Lower leg skin (tissue), 4 donors: ENCODE results near the gene KIF1A. TPM values are rescaled to one million over a fixed set of nuclear protein-coding genes. Genes with fewer than 3 reads are reported as not detected.
A peak's percentile ranks its signal among the peaks of the same experiment; 100 is the strongest.

Experiments
- DNase-seq, 2 donors: peaks; one replicate each; pipeline ENCODE4 v3.0.0-alpha.2; 2019; ENCODE audit warnings: low spot score in 2 of 2
- H3K4me3 ChIP-seq: fragments of 200-600 bp; sonication (generic); 2 replicates; pipeline ENCODE4 v1.5.1; 2017; ENCODE audit warnings: mild to moderate bottlenecking, low read depth; ENCODE audit not compliant: poor library complexity, severe bottlenecking
- CTCF ChIP-seq, 3 donors: fragments of 450-650 bp; IDR thresholded peaks; one replicate each; pipeline ENCODE4 v1.5.1; 2016; ENCODE audit warnings: antibody characterized with exemption in 3 of 3, mild to moderate bottlenecking in 3 of 3, moderate library complexity in 2 of 3
- POLR2A ChIP-seq, 2 donors: fragments of 450-650 bp; IDR thresholded peaks; one replicate each; pipeline ENCODE4 v1.6.1; 2016 to 2017; ENCODE audit warnings: antibody characterized with exemption in 2 of 2, mild to moderate bottlenecking in 1 of 2, moderate library complexity in 1 of 2
- WGBS, 2 donors: methylation state at CpG; one replicate each; pipeline ENCODE4 v1.1.5; 2018; 5-methylcytosine and 5-hydroxymethylcytosine counted together
- intact Hi-C: fragments of 100-400 bp; cut with DNase I; formaldehyde crosslinking; loops from one replicate; pipeline ENCODE4 v1.15.0; 2023; ENCODE audit warnings: low total_unique reads
- total RNA-seq, 4 donors: library from RNA; depleted of rRNA; stranded (reverse); fragments of >200 nt; gene quantifications; one replicate each; pipeline ENCODE4 v1.1.0, GENCODE V29; 2016

Gene KIF1A
- total RNA-seq, 4 donors from 2014 or later: 0.76 to 4.3 (median 3.0) TPM

DNA sequence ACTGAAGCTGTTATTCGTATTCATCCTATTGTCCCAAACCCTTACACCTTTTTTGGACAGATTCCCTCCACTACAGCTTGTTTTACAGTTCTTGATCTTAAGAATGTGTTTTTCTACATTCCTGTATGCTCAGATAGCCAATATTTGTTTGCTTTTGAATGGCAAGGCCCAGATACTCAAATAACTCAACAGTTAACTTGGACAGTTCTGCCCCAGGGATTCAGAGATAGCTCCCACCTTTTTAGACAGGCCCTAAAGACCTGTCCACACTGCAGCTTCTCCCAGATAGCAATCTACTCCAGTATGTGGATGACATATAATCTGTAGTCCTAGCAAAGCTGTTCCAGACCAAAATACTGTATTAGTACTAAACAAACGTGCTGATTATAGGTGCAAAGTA, 41.5 kb upstream of the KIF1A start:
- WGBS, 2 donors: 94 to 95% methylated on average over 2 of the region's 2 CpGs
- no peak overlapping the region for H3K4me3 ChIP-seq
- no peak for DNase-seq
- intact Hi-C loops: no loop called here
- no peak for TF ChIP-seq CTCF (IDR thresholded peaks at IDR 0.05)

- intact Hi-C loops: no loop called here
- 93 to 95% methylated on average over 10 of the region's 10 CpGs for WGBS, 2 donors
- no peak overlapping the region for H3K4me3 ChIP-seq
- DNase-seq: peak in 1 of 2 donors; percentile 59
- no peak for TF ChIP-seq POLR2A (IDR thresholded peaks at IDR 0.05)
- no peak for TF ChIP-seq CTCF (IDR thresholded peaks at IDR 0.05)
Measured at GRCh38 chr2:240858871-240859270, 38.9 kb upstream of the KIF1A start.

- peak in 1 of 2 donors; percentile 64 for DNase-seq
- 89 to 94% methylated on average over 13 of the region's 13 CpGs for WGBS, 2 donors
- no peak overlapping the region for H3K4me3 ChIP-seq
- intact Hi-C loops: no loop called here
- no peak for TF ChIP-seq CTCF (IDR thresholded peaks at IDR 0.05)
- no peak for TF ChIP-seq POLR2A (IDR thresholded peaks at IDR 0.05)
Measured at GRCh38 chr2:240858321-240858720, 38.3 kb upstream of the KIF1A start.

DNA sequence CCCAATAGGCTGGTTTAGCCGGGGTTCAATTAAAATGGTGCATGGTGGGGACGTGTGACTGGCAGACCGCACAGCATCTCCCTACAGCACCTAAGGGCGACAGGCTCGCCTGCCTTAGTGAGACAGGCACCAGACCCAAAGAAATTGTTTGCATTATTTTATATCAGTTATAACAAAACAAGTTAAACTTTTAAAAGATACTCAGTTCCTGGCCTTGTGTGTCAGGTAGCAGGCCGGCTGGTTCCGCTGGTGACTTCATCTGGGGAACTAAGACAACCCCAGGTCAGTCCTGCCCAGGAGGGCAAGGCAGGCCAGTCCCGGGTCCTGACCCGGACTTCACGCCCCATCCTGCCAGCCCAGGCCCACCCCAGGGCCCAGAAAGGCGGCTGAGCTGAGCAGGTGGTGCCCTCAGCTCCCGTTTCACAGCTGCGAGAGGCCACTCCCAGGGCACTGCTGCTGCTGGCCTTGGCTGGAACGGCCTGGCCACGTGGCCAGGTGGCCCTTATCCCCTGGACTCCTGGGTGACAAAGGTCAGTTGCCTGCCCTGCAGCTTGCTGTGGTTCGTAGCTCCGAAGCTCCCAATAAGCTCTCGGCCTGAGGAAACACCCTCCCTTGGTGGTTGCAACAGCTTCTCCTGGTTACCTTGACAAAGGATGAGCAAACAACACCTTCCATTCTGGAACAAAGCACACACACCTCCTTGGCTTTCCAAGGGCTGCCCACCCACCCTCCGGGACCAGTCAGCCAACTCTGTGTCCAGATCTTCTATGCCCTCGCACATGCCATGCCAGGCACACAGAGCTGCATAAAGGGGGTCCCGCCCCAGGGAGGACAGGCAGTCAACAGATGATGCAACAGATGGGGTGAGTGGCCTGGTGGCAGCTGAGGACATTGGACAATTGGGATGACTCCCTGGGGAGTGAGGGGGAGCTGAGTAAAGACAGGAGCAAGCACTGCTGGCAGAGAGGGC, 37.3 kb upstream of the KIF1A start:
- TF ChIP-seq POLR2A (IDR thresholded peaks at IDR 0.05) (no peak), CTCF (IDR thresholded peaks at IDR 0.05) (no peak)
- peak in 1 of 2 donors; percentile 70 for DNase-seq
- WGBS, 2 donors: 87 to 88% methylated on average over 14 to 19 of the region's 21 CpGs
- intact Hi-C loops: no loop called here
- no peak overlapping the region for H3K4me3 ChIP-seq

GRCh38 chr2:240856151-240856980, 36.3 kb upstream of the KIF1A start:
- TF ChIP-seq CTCF (IDR thresholded peaks at IDR 0.05) (no peak), POLR2A (IDR thresholded peaks at IDR 0.05) (no peak)
- WGBS, 2 donors: 70 to 73% methylated on average over 15 to 21 of the region's 21 CpGs
- H3K4me3 ChIP-seq: no peak overlapping the region
- DNase-seq: peak in 1 of 2 donors; percentile 79
- intact Hi-C loops: no loop called here
